ENCODE measurements around the gene CCBE1. TPM values are rescaled to one million over a fixed set of nuclear protein-coding genes. Genes with fewer than 3 reads are reported as not detected.

Gene CCBE1
- total RNA-seq, 2 donors from 2014 or later: 1.00 to 2.9 TPM

GRCh38 chr18:59553273-59553870 is 143.9 kb downstream of the CCBE1 start:
- Mint-ChIP-seq H3K4me1 (peaks cover 6% of the 10 kb centered on the region), H3K36me3 (ENCODE audit: low read depth) (no peaks in the 10 kb centered on the region), H3K9me3 (no peaks in the 10 kb centered on the region), H3K27me3 (ENCODE audit: insufficient read depth) (peaks cover 1% of the 10 kb centered on the region), H3K27ac (no peak overlapping the region), H3K4me3 (no peak overlapping the region)
- H3K27ac ChIP-seq (ENCODE audit: low read depth, low read length): no peak overlapping the region
- WGBS, 2 experiments (ENCODE audit: insufficient coverage in 1 of 2, insufficient read length in 1 of 2): 93 to 100% methylated on average over 1 to 4 of the region's 5 CpGs
- H3K4me1 ChIP-seq (ENCODE audit: control insufficient read depth, insufficient read depth, low read length): no peaks in the 10 kb centered on the region
- H3K9ac ChIP-seq (ENCODE audit: extremely low read depth, low read length, poor library complexity, severe bottlenecking): no peak overlapping the region
- no peaks in the 10 kb centered on the region for H3K36me3 ChIP-seq (ENCODE audit: control insufficient read depth, insufficient read depth, low read length)
- no peak overlapping the region for H3K4me3 ChIP-seq (ENCODE audit: low read length)
- H3K27me3 ChIP-seq (ENCODE audit: control insufficient read depth, insufficient read depth, low read length, poor library complexity, severe bottlenecking): no peaks in the 10 kb centered on the region
- TF ChIP-seq CTCF (conservative IDR thresholded peaks at IDR 0.05): no peak
- no peaks in the 10 kb centered on the region for H3K9me3 ChIP-seq (ENCODE audit: control insufficient read depth, low read length)
- no peak for DNase-seq

GRCh38 chr18:59551902-59552635 is 145.2 kb downstream of the CCBE1 start:
- peaks cover 18% of the 10 kb centered on the region for H3K4me1 Mint-ChIP-seq
- H3K4me1 ChIP-seq (ENCODE audit: control insufficient read depth, insufficient read depth, low read length): no peaks in the 10 kb centered on the region

GRCh38 chr18:59550174-59550516 is 147.1 kb downstream of the CCBE1 start:
- H3K27me3 ChIP-seq (ENCODE audit: control insufficient read depth, insufficient read depth, low read length, poor library complexity, severe bottlenecking): no peaks in the 10 kb centered on the region
- Mint-ChIP-seq H3K4me3 (no peak overlapping the region), H3K36me3 (ENCODE audit: low read depth) (no peaks in the 10 kb centered on the region), H3K4me1 (peaks cover 14% of the 10 kb centered on the region), H3K27me3 (ENCODE audit: insufficient read depth) (no peaks in the 10 kb centered on the region), H3K9me3 (no peaks in the 10 kb centered on the region), H3K27ac (no peak overlapping the region)
- no peaks in the 10 kb centered on the region for H3K9me3 ChIP-seq (ENCODE audit: control insufficient read depth, low read length)
- 95 to 100% methylated on average over 4 of the region's 4 CpGs for WGBS, 2 experiments (ENCODE audit: insufficient coverage in 1 of 2, insufficient read length in 1 of 2)
- DNase-seq: no peak
- no peak overlapping the region for H3K4me3 ChIP-seq (ENCODE audit: low read length)
- H3K27ac ChIP-seq (ENCODE audit: low read depth, low read length): no peak overlapping the region
- no peak overlapping the region for H3K9ac ChIP-seq (ENCODE audit: extremely low read depth, low read length, poor library complexity, severe bottlenecking)
- TF ChIP-seq CTCF (conservative IDR thresholded peaks at IDR 0.05): no peak
- no peaks in the 10 kb centered on the region for H3K4me1 ChIP-seq (ENCODE audit: control insufficient read depth, insufficient read depth, low read length)
- no peaks in the 10 kb centered on the region for H3K36me3 ChIP-seq (ENCODE audit: control insufficient read depth, insufficient read depth, low read length)

More at GRCh38 chr18:59551902-59552635, 145.2 kb downstream of the CCBE1 start:
- no peak overlapping the region for H3K27ac Mint-ChIP-seq
- DNase-seq: no peak
- H3K9ac ChIP-seq (ENCODE audit: extremely low read depth, low read length, poor library complexity, severe bottlenecking): no peak overlapping the region
- no peaks in the 10 kb centered on the region for H3K36me3 Mint-ChIP-seq (ENCODE audit: low read depth)
- H3K36me3 ChIP-seq (ENCODE audit: control insufficient read depth, insufficient read depth, low read length): no peaks in the 10 kb centered on the region
- no peak for TF ChIP-seq CTCF (conservative IDR thresholded peaks at IDR 0.05)
- WGBS, 2 experiments (ENCODE audit: insufficient coverage in 1 of 2, insufficient read length in 1 of 2): 90 to 98% methylated on average over 8 to 10 of the region's 10 CpGs
- no peak overlapping the region for H3K4me3 Mint-ChIP-seq
- no peak overlapping the region for H3K27ac ChIP-seq (ENCODE audit: low read depth, low read length)
- H3K9me3 Mint-ChIP-seq: no peaks in the 10 kb centered on the region
- no peaks in the 10 kb centered on the region for H3K27me3 ChIP-seq (ENCODE audit: control insufficient read depth, insufficient read depth, low read length, poor library complexity, severe bottlenecking)
- H3K4me3 ChIP-seq (ENCODE audit: low read length): no peak overlapping the region
- no peaks in the 10 kb centered on the region for H3K9me3 ChIP-seq (ENCODE audit: control insufficient read depth, low read length)
- H3K27me3 Mint-ChIP-seq (ENCODE audit: insufficient read depth): peaks cover 1% of the 10 kb centered on the region

All from endodermal cell (in vitro differentiated cells).